HepG2 (cell line): ENCODE data around the gene NTMT1. TPM values are rescaled to one million over a fixed set of nuclear protein-coding genes. Genes with fewer than 3 reads are reported as not detected.

Experiments used
- BRCA1 ChIP-seq: sonication (generic); formaldehyde crosslinking; IDR thresholded peaks from 2 replicates; pipeline ENCODE4 v1.4.0; 2020; ENCODE audit warnings: missing genetic modification reagents
- FIP1L1 ChIP-seq: fragments of 200-400 bp; formaldehyde crosslinking; IDR thresholded peaks from 2 replicates; pipeline ENCODE4 v1.6.1; 2018; ENCODE audit warnings: low read depth, mild to moderate bottlenecking, low read length, moderate library complexity, borderline replicate concordance; ENCODE audit not compliant: insufficient read depth
- HHEX ChIP-seq: IDR thresholded peaks from 2 replicates; pipeline ENCODE4 v1.6.1; 2016; ENCODE audit warnings: control low read depth
- KAT2B ChIP-seq: fragments of 150-350 bp; IDR thresholded peaks from 2 replicates; pipeline ENCODE4 v1.6.1; 2014; ENCODE audit warnings: low read depth, low read length, borderline replicate concordance
- KDM6A ChIP-seq: IDR thresholded peaks from 2 replicates; pipeline ENCODE4 v1.6.1; 2016; ENCODE audit warnings: low read depth
- KLF11 ChIP-seq: IDR thresholded peaks from 2 replicates; pipeline ENCODE4 v1.6.1; 2016; ENCODE audit warnings: missing compliant biosample characterization
- NFKB2 ChIP-seq: sonication (generic); formaldehyde crosslinking; IDR thresholded peaks from 2 replicates; pipeline ENCODE4 v1.4.0; 2020; ENCODE audit warnings: missing genetic modification reagents, borderline replicate concordance
- NR3C1 ChIP-seq: sonication (generic); formaldehyde crosslinking; IDR thresholded peaks from 2 replicates; pipeline ENCODE4 v1.4.0; 2020; ENCODE audit warnings: missing genetic modification reagents
- NRL ChIP-seq: sonication (generic); formaldehyde crosslinking; IDR thresholded peaks from 2 replicates; pipeline ENCODE4 v1.5.0; 2020; ENCODE audit warnings: missing genetic modification reagents, mild to moderate bottlenecking, moderate library complexity, borderline replicate concordance
- RBAK ChIP-seq: sonication (generic); formaldehyde crosslinking; IDR thresholded peaks from 2 replicates; pipeline ENCODE4 v1.5.1; 2020; ENCODE audit warnings: mild to moderate bottlenecking, missing genetic modification reagents
- SOX13 ChIP-seq, 3 experiments: fragments of 450-650 bp in 1 of 3; sonication (generic) in 1 of 3; formaldehyde crosslinking in 1 of 3; IDR thresholded peaks in 2 of 3; conservative IDR thresholded peaks in 1 of 3; 2 replicates each; pipeline versions ENCODE4 v1.5.0 to v1.6.1; 2016 to 2020; ENCODE audit warnings: antibody characterized with exemption in 1 of 3, mild to moderate bottlenecking in 1 of 3, missing compliant biosample characterization in 1 of 3, missing genetic modification reagents in 1 of 3, moderate library complexity in 1 of 3
- SP2 ChIP-seq: sonication (generic); formaldehyde crosslinking; IDR thresholded peaks from 2 replicates; pipeline ENCODE4 v1.5.1; 2020; ENCODE audit warnings: mild to moderate bottlenecking, missing genetic modification reagents
- TOE1 ChIP-seq: sonication (generic); formaldehyde crosslinking; IDR thresholded peaks from 2 replicates; pipeline ENCODE4 v1.4.0; 2020; ENCODE audit warnings: mild to moderate bottlenecking, missing genetic modification reagents
- ZNF292 ChIP-seq: sonication (generic); formaldehyde crosslinking; IDR thresholded peaks from 2 replicates; pipeline ENCODE4 v1.8.1; 2022; ENCODE audit warnings: mild to moderate bottlenecking, low read depth, missing genetic modification reagents, borderline replicate concordance
- ZNF30 ChIP-seq: sonication (generic); formaldehyde crosslinking; IDR thresholded peaks from 2 replicates; pipeline ENCODE4 v1.5.0; 2020; ENCODE audit warnings: mild to moderate bottlenecking, missing genetic modification reagents
- ZNF326 ChIP-seq: sonication (generic); formaldehyde crosslinking; IDR thresholded peaks from 2 replicates; pipeline ENCODE4 v1.4.0; 2020; ENCODE audit warnings: missing genetic modification reagents, borderline replicate concordance
- ZNF460 ChIP-seq: sonication (generic); formaldehyde crosslinking; IDR thresholded peaks from 2 replicates; pipeline ENCODE4 v1.5.1; 2020; ENCODE audit warnings: missing genetic modification reagents, mild to moderate bottlenecking, borderline replicate concordance
- ZNF557 ChIP-seq: sonication (generic); formaldehyde crosslinking; IDR thresholded peaks from 2 replicates; pipeline ENCODE4 v1.4.0; 2020; ENCODE audit warnings: missing genetic modification reagents
- ZNF577 ChIP-seq: sonication (generic); formaldehyde crosslinking; IDR thresholded peaks from 2 replicates; pipeline ENCODE4 v1.4.0; 2020; ENCODE audit warnings: mild to moderate bottlenecking, low read depth, missing genetic modification reagents, borderline replicate concordance
- ZSCAN31 ChIP-seq: sonication (generic); formaldehyde crosslinking; IDR thresholded peaks from 2 replicates; pipeline ENCODE4 v1.5.0; 2020; ENCODE audit warnings: low read depth, mild to moderate bottlenecking, missing genetic modification reagents
- polyA plus RNA-seq, 8 experiments: library from polyadenylated mRNA; depleted of rRNA in 3 of 8; stranded (reverse) in 7 of 8; unstranded in 1 of 8; fragments of >200 nt; fragmentation: Illumina TruSeq in 4 of 8; extraction: Trizol in 4 of 8; gene quantifications; 2 replicates each; pipeline versions ENCODE4 v1.2.1 to v1.2.3, GENCODE V29; 2011 to 2016; ENCODE audit warnings: low read depth in 4 of 8, missing spikeins in 1 of 8, mixed read lengths in 1 of 8; ENCODE audit not compliant: insufficient read depth in 1 of 8
- total RNA-seq, 5 experiments: library from RNA; depleted of rRNA; stranded (reverse); fragments of >200 nt; fragmentation: Illumina TruSeq; extraction: Trizol; gene quantifications; 2 replicates each; pipeline ENCODE4 v1.2.3, GENCODE V29; 2016; ENCODE audit warnings: low read depth in 1 of 5
- TF ChIP-seq, protein P1 (sequence below): sonication (generic); formaldehyde crosslinking; IDR thresholded peaks from 2 replicates; pipeline ENCODE4 v1.5.0; 2020; ENCODE audit warnings: mild to moderate bottlenecking, missing genetic modification reagents, borderline replicate concordance
- TF ChIP-seq, protein P2 (sequence below): sonication (generic); formaldehyde crosslinking; IDR thresholded peaks from 2 replicates; pipeline ENCODE4 v1.8.1; 2023; ENCODE audit warnings: missing genetic modification reagents, mild to moderate bottlenecking, borderline replicate concordance
- TF ChIP-seq, protein P3 (sequence below): sonication (generic); formaldehyde crosslinking; IDR thresholded peaks from 2 replicates; pipeline ENCODE4 v1.5.1; 2020; ENCODE audit warnings: mild to moderate bottlenecking, moderate library complexity, missing genetic modification reagents

NTMT1 gene
- total and polyA plus RNA-seq, 2 of the 13 experiments (the other 11 are each of a cell fraction or from before 2014, with no cell fraction given), result 49.1 to 53.8 TPM

DNA sequence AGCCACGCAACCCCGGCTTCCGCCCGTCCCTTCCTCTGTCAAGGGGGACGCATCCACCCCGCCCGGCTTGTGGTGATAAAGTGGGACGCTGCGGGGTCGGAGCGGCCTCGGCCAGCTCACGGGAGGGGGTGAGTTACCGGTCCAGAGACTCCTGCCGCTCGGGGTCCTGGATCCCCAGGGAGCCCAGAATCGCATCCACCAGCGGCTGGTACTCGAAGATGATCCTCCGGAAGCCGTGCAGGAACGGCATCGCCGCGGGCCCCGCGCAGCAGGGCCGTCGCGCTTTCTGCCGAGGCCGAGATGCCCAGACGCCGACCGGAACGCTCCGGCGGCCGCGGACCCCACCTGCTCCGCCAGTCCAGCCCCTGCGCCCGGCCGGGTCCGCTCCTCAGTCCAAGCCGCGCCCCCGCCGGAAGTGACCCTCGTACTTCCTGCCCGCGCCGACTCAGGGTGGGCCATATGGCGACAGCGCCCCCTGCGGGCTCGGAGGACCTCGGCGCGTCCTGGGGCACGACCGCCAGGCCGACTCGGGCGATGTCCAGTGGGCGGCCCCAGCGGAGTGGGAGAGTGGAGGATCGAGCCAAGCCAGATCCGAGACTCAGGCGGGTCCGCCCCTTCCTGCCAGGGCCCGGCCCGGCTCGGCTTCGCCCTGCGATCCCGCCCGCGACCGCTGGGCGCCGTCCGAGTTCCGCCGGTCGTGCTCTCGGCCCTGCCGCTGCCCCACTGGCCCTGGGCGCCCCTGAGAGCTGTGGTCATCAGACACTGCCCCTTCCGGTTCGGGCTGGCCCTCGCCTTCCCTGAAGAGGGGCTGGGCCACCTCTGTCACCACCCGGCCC, 16.0 kb downstream of the NTMT1 start, which contains the start of gene ASB6 (continued):
- TF ChIP-seq ZNF460 (peak; percentile 37; the same call in 1 of the 2 replicates), KAT2B (no peak), NR3C1 (CRISPR knock-in tag) (no peak), ZNF557 (CRISPR knock-in tag) (no peak), NRL (CRISPR knock-in tag) (no peak), ZNF292 (no peak), ZNF577 (CRISPR knock-in tag) (no peak), KLF11 (no peak), RBAK (CRISPR knock-in tag) (no peak), SP2 (peak; percentile 81), FIP1L1 (no peak), ZNF326 (no peak), ZNF30 (CRISPR knock-in tag) (no peak), TOE1 (peak; percentile 87), NFKB2 (no peak; the same call in 1 of the 2 replicates), ZSCAN31 (CRISPR knock-in tag) (peak; percentile 82), KDM6A (CRISPR knock-in tag) (no peak), SOX13 (IDR thresholded peaks at IDR 0.05) (no peak), SOX13 (CRISPR knock-in tag; conservative IDR thresholded peaks at IDR 0.05 in 1 of 2, IDR thresholded peaks at IDR 0.05 in 1 of 2) (peak in 1 of 2 experiments; percentile 55; a peak in 1 of 4 replicates), BRCA1 (CRISPR knock-in tag) (peak; percentile 25; the same call in 1 of the 2 replicates), HHEX (CRISPR knock-in tag) (no peak)
- TF ChIP-seq, protein P1, sequence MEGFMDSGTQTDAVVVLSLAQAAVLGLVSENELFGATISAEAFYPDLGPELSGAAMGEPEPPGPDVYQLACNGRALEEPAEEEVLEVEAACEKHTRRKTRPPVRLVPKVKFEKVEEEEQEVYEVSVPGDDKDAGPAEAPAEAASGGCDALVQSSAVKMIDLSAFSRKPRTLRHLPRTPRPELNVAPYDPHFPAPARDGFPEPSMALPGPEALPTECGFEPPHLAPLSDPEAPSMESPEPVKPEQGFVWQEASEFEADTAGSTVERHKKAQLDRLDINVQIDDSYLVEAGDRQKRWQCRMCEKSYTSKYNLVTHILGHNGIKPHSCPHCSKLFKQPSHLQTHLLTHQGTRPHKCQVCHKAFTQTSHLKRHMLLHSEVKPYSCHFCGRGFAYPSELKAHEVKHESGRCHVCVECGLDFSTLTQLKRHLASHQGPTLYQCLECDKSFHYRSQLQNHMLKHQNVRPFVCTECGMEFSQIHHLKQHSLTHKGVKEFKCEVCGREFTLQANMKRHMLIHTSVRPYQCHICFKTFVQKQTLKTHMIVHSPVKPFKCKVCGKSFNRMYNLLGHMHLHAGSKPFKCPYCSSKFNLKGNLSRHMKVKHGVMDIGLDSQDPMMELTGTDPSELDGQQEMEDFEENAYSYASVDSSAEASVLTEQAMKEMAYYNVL (CRISPR knock-in tag), result peak; percentile 83; the same call in 1 of the 2 replicates
- TF ChIP-seq, protein P2, sequence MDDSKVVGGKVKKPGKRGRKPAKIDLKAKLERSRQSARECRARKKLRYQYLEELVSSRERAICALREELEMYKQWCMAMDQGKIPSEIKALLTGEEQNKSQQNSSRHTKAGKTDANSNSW (CRISPR knock-in tag), result no peak
- TF ChIP-seq, protein P3, sequence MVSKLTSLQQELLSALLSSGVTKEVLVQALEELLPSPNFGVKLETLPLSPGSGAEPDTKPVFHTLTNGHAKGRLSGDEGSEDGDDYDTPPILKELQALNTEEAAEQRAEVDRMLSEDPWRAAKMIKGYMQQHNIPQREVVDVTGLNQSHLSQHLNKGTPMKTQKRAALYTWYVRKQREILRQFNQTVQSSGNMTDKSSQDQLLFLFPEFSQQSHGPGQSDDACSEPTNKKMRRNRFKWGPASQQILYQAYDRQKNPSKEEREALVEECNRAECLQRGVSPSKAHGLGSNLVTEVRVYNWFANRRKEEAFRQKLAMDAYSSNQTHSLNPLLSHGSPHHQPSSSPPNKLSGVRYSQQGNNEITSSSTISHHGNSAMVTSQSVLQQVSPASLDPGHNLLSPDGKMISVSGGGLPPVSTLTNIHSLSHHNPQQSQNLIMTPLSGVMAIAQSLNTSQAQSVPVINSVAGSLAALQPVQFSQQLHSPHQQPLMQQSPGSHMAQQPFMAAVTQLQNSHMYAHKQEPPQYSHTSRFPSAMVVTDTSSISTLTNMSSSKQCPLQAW (CRISPR knock-in tag), result peak; percentile 95
